Transverse colon (tissue), 4 donors: ENCODE data around the gene SLIT3.

Source experiments
- CTCF ChIP-seq, 5 experiments: fragments of 200-600 bp in 3 of 5; fragments of 450-650 bp in 2 of 5; sonication (generic) in 3 of 5; IDR thresholded peaks; 1 replicate in 2 of 5; 2 replicates in 3 of 5; pipeline ENCODE4 v1.5.1; 2016 to 2017; ENCODE audit warnings: antibody characterized with exemption in 5 of 5, inconsistent platforms in 3 of 5, mild to moderate bottlenecking in 2 of 5, moderate library complexity in 1 of 5
- POLR2A ChIP-seq: fragments of 450-650 bp; IDR thresholded peaks from one replicate; pipeline ENCODE4 v1.6.1; 2016; ENCODE audit warnings: antibody characterized with exemption, mild to moderate bottlenecking, moderate library complexity
- POLR2AphosphoS5 ChIP-seq, 3 donors: sonication (generic); formaldehyde crosslinking; IDR thresholded peaks; one replicate each; pipeline ENCODE4 v1.6.1; 2016; ENCODE audit warnings: antibody characterized with exemption in 3 of 3

- TF ChIP-seq POLR2AphosphoS5 (IDR thresholded peaks at IDR 0.05): no peak
- no peak for TF ChIP-seq CTCF (IDR thresholded peaks at IDR 0.05)
- no peak for TF ChIP-seq POLR2A
These were observed 205.5 kb downstream of the SLIT3 start for GRCh38 chr5:169095410-169095960.
